ENCODE results near the gene GIN1. TPM values are rescaled to one million over a fixed set of nuclear protein-coding genes. Genes with fewer than 3 reads are reported as not detected.

GIN1 gene
- total RNA-seq, 1 experiment from 2014 or later = 6.6 TPM

- Histone ChIP-seq H2AFZ (ENCODE audit: low read length) (no peak overlapping the region), H3K27me3 (ENCODE audit: insufficient read depth, low read length) (no peaks in the 10 kb centered on the region), H4K91ac (ENCODE audit: insufficient read length, low read depth, low read length) (no peak overlapping the region), H3K4me2 (ENCODE audit: insufficient read depth, insufficient read length, low read length) (no peak overlapping the region), H3K4me1 (ENCODE audit: insufficient read depth, low read length) (no peaks in the 10 kb centered on the region), H3K14ac (ENCODE audit: insufficient read depth, low read length) (no peak overlapping the region), H4K5ac (ENCODE audit: insufficient read length, low read depth, low read length) (no peak overlapping the region), H2BK12ac (ENCODE audit: insufficient read length, low read depth, low read length) (no peak overlapping the region), H3K18ac (ENCODE audit: insufficient read length, low read depth, low read length) (no peak overlapping the region), H3K56ac (ENCODE audit: insufficient read length, low read depth, low read length) (no peak overlapping the region), H2BK15ac (ENCODE audit: low read depth, low read length) (no peak overlapping the region), H2BK5ac (ENCODE audit: insufficient read length, low read length) (no peak overlapping the region), H3K23ac (ENCODE audit: insufficient read length, low read depth, low read length) (no peak overlapping the region), H3K79me1 (ENCODE audit: insufficient read depth, low read depth, low read length, poor library complexity, severe bottlenecking) (no peaks in the 10 kb centered on the region), H3K79me2 (ENCODE audit: insufficient read depth, low read length) (no peaks in the 10 kb centered on the region), H2BK120ac (ENCODE audit: low read depth, low read length, poor library complexity, severe bottlenecking) (no peak overlapping the region), H4K20me1 (ENCODE audit: control insufficient read depth, insufficient read depth, insufficient read length) (no peaks in the 10 kb centered on the region), H2AK5ac (ENCODE audit: insufficient read length, low read length) (no peak overlapping the region), H3K9me3 (ENCODE audit: control insufficient read depth, low read depth, low read length) (no peaks in the 10 kb centered on the region), H3K9ac (ENCODE audit: extremely low read depth, insufficient read length, low read length) (no peak overlapping the region), H3T11ph (ENCODE audit: low read length) (no peak overlapping the region), H3K4ac (ENCODE audit: low read depth, low read length) (no peak overlapping the region), H3K23me2 (ENCODE audit: insufficient read length, low read depth, low read length, poor library complexity, severe bottlenecking) (no peaks in the 10 kb centered on the region), H3K27ac (ENCODE audit: insufficient read length, low read depth, low read length) (no peak overlapping the region), H4K8ac (replicated peaks; ENCODE audit: insufficient read length, low read depth, low read length) (no peak overlapping the region), H2BK20ac (ENCODE audit: low read depth, low read length, poor library complexity, severe bottlenecking) (no peak overlapping the region)
- Mint-ChIP-seq H3K4me3 (no peak overlapping the region), H3K27ac (no peak overlapping the region), H3K4me1 (no peaks in the 10 kb centered on the region), H3K36me3 (ENCODE audit: insufficient read depth in 1 of 3, low read depth in 3 of 3) (peaks cover 0 to 5% (median 4%) of the 10 kb centered on the region in 3 experiments; a peak in 4 of 7 replicates), H3K27me3 (ENCODE audit: low read depth) (no peaks in the 10 kb centered on the region), H3K9me3 (no peaks in the 10 kb centered on the region)
- no peak for DNase-seq
- WGBS (ENCODE audit: extremely low coverage, insufficient read length, low lambda C conversion rate) = no CpG with 5 or more reads among the region's 2 CpGs
- TF ChIP-seq CTCF (conservative IDR thresholded peaks at IDR 0.05) = no peak
Observed at GRCh38 chr5:103098993-103099392, 20.9 kb downstream of the GIN1 start.
